Ureter (tissue), 1 donor: ENCODE measurements around the gene CACNA1H. TPM values are rescaled to one million over a fixed set of nuclear protein-coding genes. Genes with fewer than 3 reads are reported as not detected.

Source experiments
- DNase-seq: peaks from one replicate; pipeline ENCODE4 v3.0.0-alpha.2; 2020; ENCODE audit warnings: low spot score
- total RNA-seq: library from RNA; stranded (reverse); gene quantifications from one replicate; pipeline ENCODE4 v1.2.4, GENCODE V29; 2023
- donor health status: DM: yes; HTN: yes; CAD: no.

Gene CACNA1H
- total RNA-seq, result 24.4 TPM

- no peak for DNase-seq
Measured at GRCh38 chr16:1152651-1153259, at the start of gene CACNA1H. Gene CACNA1H (plus strand): TSS chr16:1153106. CDS start chr16:1153738, 632 bp downstream.

- DNase-seq, result no peak
Measured at GRCh38 chr16:1103636-1103980, 49.3 kb upstream of the CACNA1H start.

GRCh38 chr16:1105888-1106620 is 46.9 kb upstream of the CACNA1H start:
- peak; percentile 64 for DNase-seq

- DNase-seq, result no peak
Measured at GRCh38 chr16:1106659-1107058, 46.2 kb upstream of the CACNA1H start.

GRCh38 chr16:1107141-1107540 is 45.8 kb upstream of the CACNA1H start:
- DNase-seq, result no peak

- no peak for DNase-seq
Measured at GRCh38 chr16:1107731-1108130, 45.2 kb upstream of the CACNA1H start.

GRCh38 chr16:1108299-1109252 is 44.3 kb upstream of the CACNA1H start:
- DNase-seq, result peak; percentile 73

- DNase-seq, result no peak
Measured at GRCh38 chr16:1109648-1110047, 43.3 kb upstream of the CACNA1H start.

GRCh38 chr16:1112506-1113184 is 40.3 kb upstream of the CACNA1H start:
- DNase-seq, result no peak

GRCh38 chr16:1113489-1113888 is 39.4 kb upstream of the CACNA1H start:
- DNase-seq, result no peak

GRCh38 chr16:1113889-1114526 is 38.9 kb upstream of the CACNA1H start:
- DNase-seq, result no peak

GRCh38 chr16:1116693-1117077 is 36.2 kb upstream of the CACNA1H start:
- no peak for DNase-seq

- DNase-seq, result no peak
Measured at GRCh38 chr16:1117176-1117900, 35.6 kb upstream of the CACNA1H start.

GRCh38 chr16:1117926-1118325 is 35.0 kb upstream of the CACNA1H start:
- no peak for DNase-seq

GRCh38 chr16:1119129-1119528 is 33.8 kb upstream of the CACNA1H start:
- no peak for DNase-seq

- no peak for DNase-seq
Measured at GRCh38 chr16:1119766-1120576, 32.9 kb upstream of the CACNA1H start.

GRCh38 chr16:1120577-1120941 is 32.3 kb upstream of the CACNA1H start:
- no peak for DNase-seq

- no peak for DNase-seq
Measured at GRCh38 chr16:1121009-1121408, 31.9 kb upstream of the CACNA1H start.

GRCh38 chr16:1121601-1122397 is 31.1 kb upstream of the CACNA1H start:
- DNase-seq, result no peak
